GM19035 (cell line): ENCODE data around the gene LARP1B.
A peak's percentile ranks its signal among the peaks of the same experiment; 100 is the strongest.
"Not testable (repeated sequence)": the region's sequence is repeated elsewhere in the genome, so short reads cannot be mapped to it uniquely, and the experiment has no call there.

Experiments
- ATAC-seq: cut with Tn5 transposase; IDR thresholded peaks from one replicate; pipeline ENCODE4 v1.9.1; 2021; ENCODE audit not compliant: unreplicated experiment

LARP1B gene

DNA sequence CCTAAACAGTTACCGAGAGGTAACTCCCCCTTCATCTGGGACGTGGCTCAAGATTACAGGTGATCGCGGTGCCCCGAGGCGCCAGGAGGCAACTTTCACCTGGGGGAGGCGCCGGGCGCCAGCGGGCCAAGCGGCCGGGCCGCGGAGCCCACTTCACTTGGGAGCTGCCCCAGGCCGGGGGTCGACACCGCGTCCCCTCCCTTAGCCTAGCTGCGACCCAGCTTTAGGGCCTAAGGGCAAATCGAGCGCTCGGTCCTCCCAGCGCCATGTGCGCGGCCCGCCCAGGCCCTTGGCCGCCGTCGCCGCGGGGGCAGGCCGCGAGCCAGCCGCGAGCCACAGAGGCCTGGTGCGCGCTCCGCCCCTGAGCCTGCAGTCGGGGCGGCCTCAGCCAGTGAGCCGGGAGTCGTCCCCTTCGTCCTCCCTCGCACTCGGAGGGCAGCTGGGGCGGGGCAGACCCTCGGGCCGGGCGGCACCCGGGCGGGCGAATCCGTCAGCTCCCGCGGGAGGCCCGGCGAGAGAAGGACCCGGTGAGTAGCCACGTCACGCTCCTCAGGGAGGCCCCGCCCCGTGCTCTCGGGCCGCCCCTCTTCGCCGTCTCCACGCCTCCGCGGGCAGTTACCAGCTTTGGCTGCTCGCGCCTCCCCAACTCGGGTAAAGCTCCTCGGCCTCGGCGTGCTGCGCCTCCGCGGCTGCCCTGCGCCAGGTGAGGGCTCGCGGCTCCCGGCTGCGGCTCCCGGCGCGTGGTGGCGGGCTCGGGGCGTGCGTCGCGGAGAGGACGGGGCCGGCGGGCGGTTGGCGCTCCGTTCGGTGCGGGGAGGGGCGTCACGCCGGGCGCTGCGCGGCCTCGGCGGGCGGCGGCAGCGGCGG, at the start of gene LARP1B:
Gene LARP1B, plus strand, starts transcription at position 614 of the 867 bp plus-strand sequence. CDS start 13,640 bp downstream, outside the sequence.
- ATAC-seq: peak; percentile 88

GRCh38 chr4:128025319-128025718, 35.8 kb upstream of the LARP1B start:
- ATAC-seq: no peak

- no peak for ATAC-seq
Observed at GRCh38 chr4:128029907-128030306, 31.2 kb upstream of the LARP1B start.

DNA sequence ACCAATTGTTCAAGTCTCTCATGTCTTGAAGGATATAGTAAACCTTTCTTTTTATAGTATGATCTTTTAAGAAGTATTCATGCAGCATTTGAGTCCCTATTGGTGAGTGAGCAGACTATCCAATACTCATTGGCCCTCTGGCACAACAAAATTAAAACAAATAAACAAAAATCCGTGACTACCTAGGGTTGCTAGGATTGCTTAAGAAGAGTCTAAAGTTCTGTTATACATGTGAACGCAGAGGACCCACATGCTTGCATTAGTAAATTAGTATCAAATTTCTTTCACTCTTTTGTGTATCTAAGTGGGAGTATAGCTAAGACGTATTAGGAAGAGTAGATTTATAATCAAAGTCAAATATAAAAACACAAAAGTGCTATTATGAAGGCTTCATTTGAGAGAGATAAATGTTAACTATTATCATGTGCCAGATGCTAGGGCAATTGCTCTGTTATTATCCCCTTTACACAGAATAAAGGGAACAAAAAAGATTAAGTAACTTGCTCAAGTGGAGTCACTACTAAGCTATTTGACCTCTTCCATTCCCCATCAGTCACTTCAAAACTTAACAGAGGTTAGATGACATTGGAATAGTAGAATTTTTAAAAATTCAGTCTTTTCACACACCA, 29.2 kb upstream of the LARP1B start:
- ATAC-seq: no peak

- no peak for ATAC-seq
Observed at GRCh38 chr4:128039568-128039967, 21.5 kb upstream of the LARP1B start.

DNA sequence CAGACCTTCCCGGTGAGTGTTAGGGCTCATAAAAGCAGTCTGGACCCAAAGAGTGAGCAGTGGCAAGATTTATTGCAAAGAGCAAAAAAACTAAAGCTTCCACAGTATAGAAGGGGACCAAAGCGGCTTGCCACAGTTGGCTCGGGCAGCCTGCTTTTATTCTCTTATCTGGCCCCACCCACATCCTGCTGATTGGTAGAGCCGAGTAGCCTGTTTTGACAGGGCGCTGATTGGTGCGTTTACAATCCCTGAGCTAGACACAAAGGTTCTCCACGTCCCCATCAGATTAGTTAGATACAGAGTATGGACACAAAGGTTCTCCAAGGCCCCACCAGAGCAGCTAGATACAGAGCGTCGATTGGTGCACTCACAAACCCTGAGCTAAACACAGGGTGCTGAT, 14.1 kb upstream of the LARP1B start:
- not testable (repeated sequence) for ATAC-seq

GRCh38 chr4:128047514-128047913, 13.6 kb upstream of the LARP1B start:
- not testable (repeated sequence) for ATAC-seq

GRCh38 chr4:128051229-128051628, 9.9 kb upstream of the LARP1B start:
- not testable (repeated sequence) for ATAC-seq

- not testable (repeated sequence) for ATAC-seq
Observed at GRCh38 chr4:128054907-128055306, 6.2 kb upstream of the LARP1B start.

DNA sequence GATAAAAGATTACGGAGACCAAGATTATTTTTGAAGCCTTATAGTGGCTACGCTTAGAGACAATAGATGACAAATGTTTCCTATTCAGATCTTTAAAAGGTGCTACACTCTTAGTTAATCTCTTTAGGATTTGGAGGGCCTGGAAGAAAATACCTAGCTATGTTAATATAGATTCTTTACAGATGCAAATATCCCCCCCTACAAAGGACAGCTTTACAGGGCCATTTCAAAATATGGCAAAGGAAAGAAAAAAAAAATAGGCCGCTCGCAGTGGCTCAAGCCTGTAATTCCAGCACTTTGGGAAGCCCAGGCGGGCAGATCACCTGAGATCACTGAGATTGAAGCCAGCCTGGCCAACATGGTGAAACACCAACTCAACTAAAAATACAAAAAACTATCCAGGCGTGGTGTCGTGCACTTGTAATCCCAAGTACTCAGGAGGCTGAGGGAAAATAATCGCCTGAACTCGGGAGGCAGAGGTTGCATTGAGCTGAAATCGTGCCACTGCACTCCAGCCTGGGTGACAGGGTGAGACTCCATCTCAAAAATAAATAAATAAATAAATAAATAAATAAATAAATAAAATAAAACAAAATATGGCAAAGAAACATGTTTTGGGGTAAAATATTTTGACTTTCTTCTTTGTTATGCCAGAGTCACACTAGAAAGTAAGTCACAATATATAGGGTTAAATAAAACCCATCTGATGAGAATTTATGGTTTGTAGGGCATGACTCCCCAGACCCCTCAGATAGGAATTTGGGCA, 5.5 kb upstream of the LARP1B start:
- ATAC-seq: not testable (repeated sequence)

GRCh38 chr4:128056396-128056795, 4.7 kb upstream of the LARP1B start:
- no peak for ATAC-seq

GRCh38 chr4:128060121-128060698, 902 bp upstream of the LARP1B start:
- ATAC-seq: no peak

GRCh38 chr4:128061566-128062536, 739 bp downstream of the LARP1B start:
- ATAC-seq: peak; percentile 43

- not testable (repeated sequence) for ATAC-seq
Observed at GRCh38 chr4:128066453-128066820, 5.3 kb downstream of the LARP1B start.

DNA sequence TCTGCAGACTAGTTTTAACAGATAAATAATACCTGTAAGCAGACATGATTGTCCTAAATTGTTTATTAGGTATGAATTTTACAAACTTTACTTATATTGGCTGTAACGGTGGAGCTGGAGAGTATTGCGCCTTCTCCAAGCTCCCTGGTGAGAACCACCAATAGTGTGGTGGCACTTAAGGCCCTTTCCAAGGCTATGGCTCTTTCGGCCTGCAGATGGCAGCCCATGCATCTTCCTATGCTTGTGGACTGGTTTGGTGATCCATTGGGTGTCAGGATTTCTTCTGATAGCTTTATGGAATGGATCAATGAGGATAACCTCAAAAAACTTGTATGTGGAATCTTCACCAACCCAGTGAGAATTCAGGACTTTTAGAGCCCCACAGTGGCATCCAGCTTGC, 7.8 kb downstream of the LARP1B start:
- no peak for ATAC-seq

GRCh38 chr4:128076464-128076863, 15.4 kb downstream of the LARP1B start:
- no peak for ATAC-seq

GRCh38 chr4:128095293-128095692, 34.2 kb downstream of the LARP1B start:
- not testable (repeated sequence) for ATAC-seq

- no peak for ATAC-seq
Observed at GRCh38 chr4:128107766-128108165, 46.7 kb downstream of the LARP1B start.

DNA sequence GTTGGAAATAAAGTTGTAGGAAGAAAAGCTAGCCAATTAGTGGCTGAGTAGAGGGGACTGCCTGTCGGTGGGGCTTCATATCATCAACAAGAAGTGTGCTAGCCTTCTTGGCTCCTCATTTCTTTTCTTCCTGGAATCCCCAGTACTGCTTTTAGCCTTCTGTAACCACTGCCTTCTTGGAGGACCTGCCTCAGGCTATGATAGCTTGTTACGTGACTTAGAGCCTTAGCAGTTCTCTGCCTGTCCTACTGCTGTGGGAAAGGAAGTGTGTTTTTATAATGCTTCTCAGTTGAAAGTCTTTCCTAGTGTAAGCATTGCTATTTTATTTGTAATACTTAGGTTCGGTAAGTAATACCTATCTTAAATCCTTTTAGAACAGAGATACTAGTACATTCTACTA, 61.9 kb downstream of the LARP1B start:
- ATAC-seq: no peak

DNA sequence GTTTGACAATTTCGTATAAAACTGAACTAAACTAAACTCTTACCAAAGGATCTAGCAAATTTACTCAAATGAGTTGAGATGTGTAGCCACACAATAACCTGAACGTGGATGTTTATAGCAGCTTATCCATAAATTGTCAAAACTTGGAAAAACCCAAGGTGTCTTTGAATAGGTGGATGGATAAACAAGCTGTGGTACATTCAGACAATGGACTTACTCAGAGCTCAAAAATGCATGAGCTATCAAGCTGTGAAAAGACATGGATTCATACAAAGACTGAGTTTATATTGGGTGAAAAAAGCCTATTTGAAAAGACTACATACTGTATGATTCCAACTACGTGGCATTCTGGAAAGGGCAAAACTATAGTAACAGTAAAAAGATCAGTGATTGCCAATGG, 69.5 kb downstream of the LARP1B start:
- no peak for ATAC-seq
